ENCODE results near the gene MYO16. TPM values are rescaled to one million over a fixed set of nuclear protein-coding genes. Genes with fewer than 3 reads are reported as not detected.

The MYO16 gene
- polyA plus RNA-seq, 1 experiment, result not detected

- POLR2A ChIA-PET, result no interaction called here
- no peak overlapping the region for H3K4me3 ChIP-seq (ENCODE audit: low read depth, low read length)
- CTCF ChIA-PET, result no interaction called here
- no peak for TF ChIP-seq CTCF (IDR thresholded peaks at IDR 0.05; ENCODE audit: insufficient read depth, low read depth, low read length)
- H3K36me3 ChIP-seq (ENCODE audit: control insufficient read depth, insufficient read depth, low read length), result no peaks in the 10 kb centered on the region
- H3K27me3 ChIP-seq (ENCODE audit: control insufficient read depth, insufficient read depth, low read length), result no peaks in the 10 kb centered on the region
- peak; percentile 35 for DNase-seq (ENCODE audit: low read depth)
Measured at GRCh38 chr13:108700422-108701170, 71.2 kb downstream of the MYO16 start.

DNA sequence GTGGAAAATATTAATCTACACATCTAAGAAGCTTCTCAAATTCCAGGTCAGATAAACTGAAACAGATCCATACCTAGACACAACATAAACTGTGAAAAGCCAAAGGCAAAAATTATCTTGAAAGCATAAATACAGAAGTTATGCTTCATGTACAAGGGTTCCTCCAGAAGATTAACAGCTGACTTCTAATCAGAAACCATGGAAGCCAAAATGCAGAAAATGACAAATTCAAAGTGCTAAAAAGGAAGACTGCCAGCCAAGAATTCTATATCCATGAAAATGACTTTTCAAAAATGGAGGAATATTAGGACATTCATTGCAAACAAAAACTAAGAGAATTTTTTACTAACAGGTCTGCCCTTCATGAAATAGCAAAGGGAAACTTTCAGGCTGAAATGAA is 72.8 kb downstream of the MYO16 start:
- no peaks in the 10 kb centered on the region for H3K27me3 ChIP-seq (ENCODE audit: control insufficient read depth, insufficient read depth, low read length)
- CTCF ChIA-PET, result no interaction called here
- no peak for TF ChIP-seq CTCF (IDR thresholded peaks at IDR 0.05; ENCODE audit: insufficient read depth, low read depth, low read length)
- POLR2A ChIA-PET, result no interaction called here
- no peaks in the 10 kb centered on the region for H3K36me3 ChIP-seq (ENCODE audit: control insufficient read depth, insufficient read depth, low read length)
- no peak for DNase-seq (ENCODE audit: low read depth)
- H3K4me3 ChIP-seq (ENCODE audit: low read depth, low read length), result no peak overlapping the region

DNA sequence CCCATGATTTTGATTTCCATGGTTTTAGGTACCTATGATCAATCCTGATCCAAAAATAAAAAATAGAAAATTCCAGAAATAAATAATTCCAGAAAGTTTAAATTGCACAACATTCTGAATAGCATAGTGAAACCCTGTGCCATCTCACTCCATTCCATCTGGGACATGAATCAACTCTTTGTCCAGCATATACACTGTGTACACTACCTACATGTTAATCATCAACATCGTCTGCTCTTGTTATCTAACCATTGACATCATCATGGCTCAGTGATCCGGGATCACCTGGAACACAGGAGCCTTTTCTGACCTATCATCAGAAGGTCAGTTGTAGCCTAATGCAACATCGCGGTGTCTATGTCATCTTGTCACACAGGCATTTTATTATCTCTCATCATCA is 75.6 kb downstream of the MYO16 start:
- CTCF ChIA-PET, result no interaction called here
- no peak for DNase-seq (ENCODE audit: low read depth)
- Histone ChIP-seq H3K27me3 (ENCODE audit: control insufficient read depth, insufficient read depth, low read length) (no peaks in the 10 kb centered on the region), H3K36me3 (ENCODE audit: control insufficient read depth, insufficient read depth, low read length) (no peaks in the 10 kb centered on the region), H3K4me3 (ENCODE audit: low read depth, low read length) (no peak overlapping the region)
- POLR2A ChIA-PET, result no interaction called here
- no peak for TF ChIP-seq CTCF (IDR thresholded peaks at IDR 0.05; ENCODE audit: insufficient read depth, low read depth, low read length)

DNA sequence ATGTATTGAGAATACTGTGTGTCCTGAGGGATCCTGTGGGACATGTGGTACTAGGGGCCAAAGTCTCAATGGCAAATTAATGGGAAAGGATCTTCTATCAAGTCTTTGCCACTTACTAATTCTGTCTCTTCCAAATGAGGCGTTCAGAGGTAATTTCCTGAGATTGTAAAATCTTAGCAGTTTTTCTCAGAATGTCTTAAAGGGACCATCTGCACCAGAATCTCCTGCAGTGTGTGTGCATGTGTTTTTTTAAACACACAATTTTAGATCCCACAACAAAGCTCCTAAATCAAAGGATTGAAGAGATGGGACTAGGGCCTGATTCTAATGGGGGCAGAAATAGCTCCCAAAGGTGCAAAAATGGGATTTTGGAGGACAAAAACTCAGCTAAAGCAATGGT is 78.2 kb downstream of the MYO16 start:
- H3K36me3 ChIP-seq (ENCODE audit: control insufficient read depth, insufficient read depth, low read length), result no peaks in the 10 kb centered on the region
- TF ChIP-seq CTCF (IDR thresholded peaks at IDR 0.05; ENCODE audit: insufficient read depth, low read depth, low read length), result no peak
- ChIA-PET CTCF (no interaction called here), POLR2A (no interaction called here)
- no peak overlapping the region for H3K4me3 ChIP-seq (ENCODE audit: low read depth, low read length)
- DNase-seq (ENCODE audit: low read depth), result no peak
- no peaks in the 10 kb centered on the region for H3K27me3 ChIP-seq (ENCODE audit: control insufficient read depth, insufficient read depth, low read length)

DNA sequence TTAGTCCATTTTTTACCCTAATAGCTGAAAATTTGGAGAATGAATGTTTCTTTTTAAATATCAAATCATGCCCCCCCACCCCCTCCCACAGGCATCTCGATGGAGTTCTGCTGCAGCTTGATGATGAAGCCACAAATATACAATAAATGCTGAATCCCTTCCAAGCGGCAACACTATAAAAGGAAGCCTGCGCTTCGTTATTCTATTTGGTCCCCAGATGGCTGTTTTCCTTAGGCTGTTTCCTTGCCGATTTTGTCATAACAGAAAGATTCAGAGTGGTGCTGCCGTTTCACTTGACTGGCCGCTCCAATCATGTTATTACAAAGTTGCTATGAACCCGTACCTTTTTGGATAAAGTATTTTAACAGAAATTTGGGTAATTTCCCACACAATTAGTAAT is 79.5 kb downstream of the MYO16 start:
- POLR2A ChIA-PET, result no interaction called here
- TF ChIP-seq CTCF (IDR thresholded peaks at IDR 0.05; ENCODE audit: insufficient read depth, low read depth, low read length), result no peak
- no peaks in the 10 kb centered on the region for H3K36me3 ChIP-seq (ENCODE audit: control insufficient read depth, insufficient read depth, low read length)
- no peak overlapping the region for H3K4me3 ChIP-seq (ENCODE audit: low read depth, low read length)
- CTCF ChIA-PET, result no interaction called here
- no peak for DNase-seq (ENCODE audit: low read depth)
- no peaks in the 10 kb centered on the region for H3K27me3 ChIP-seq (ENCODE audit: control insufficient read depth, insufficient read depth, low read length)

Data from BJ (cell line).